NOMO-1 (cell line): Measurements from ENCODE around the gene CLIC3.

Experiments
- DNase-seq, 2 experiments: peaks; one replicate each; lab custom pipeline; 2025; ENCODE audit not compliant: unreplicated experiment in 2 of 2; lab: John Stamatoyannopoulos, UW

The CLIC3 gene

GRCh38 chr9:136983167-136983566 is 13.2 kb downstream of the CLIC3 start:
- DNase-seq: no peak

- DNase-seq: no peak
Measured at GRCh38 chr9:136982232-136983051, 13.9 kb downstream of the CLIC3 start, which contains the start of gene LCNL1. Gene LCNL1 (plus strand): TSS chr9:136982993. CDS start chr9:136983587, 594 bp downstream.

- DNase-seq: no peak
Measured at GRCh38 chr9:136981588-136982231, 14.7 kb downstream of the CLIC3 start.

DNA sequence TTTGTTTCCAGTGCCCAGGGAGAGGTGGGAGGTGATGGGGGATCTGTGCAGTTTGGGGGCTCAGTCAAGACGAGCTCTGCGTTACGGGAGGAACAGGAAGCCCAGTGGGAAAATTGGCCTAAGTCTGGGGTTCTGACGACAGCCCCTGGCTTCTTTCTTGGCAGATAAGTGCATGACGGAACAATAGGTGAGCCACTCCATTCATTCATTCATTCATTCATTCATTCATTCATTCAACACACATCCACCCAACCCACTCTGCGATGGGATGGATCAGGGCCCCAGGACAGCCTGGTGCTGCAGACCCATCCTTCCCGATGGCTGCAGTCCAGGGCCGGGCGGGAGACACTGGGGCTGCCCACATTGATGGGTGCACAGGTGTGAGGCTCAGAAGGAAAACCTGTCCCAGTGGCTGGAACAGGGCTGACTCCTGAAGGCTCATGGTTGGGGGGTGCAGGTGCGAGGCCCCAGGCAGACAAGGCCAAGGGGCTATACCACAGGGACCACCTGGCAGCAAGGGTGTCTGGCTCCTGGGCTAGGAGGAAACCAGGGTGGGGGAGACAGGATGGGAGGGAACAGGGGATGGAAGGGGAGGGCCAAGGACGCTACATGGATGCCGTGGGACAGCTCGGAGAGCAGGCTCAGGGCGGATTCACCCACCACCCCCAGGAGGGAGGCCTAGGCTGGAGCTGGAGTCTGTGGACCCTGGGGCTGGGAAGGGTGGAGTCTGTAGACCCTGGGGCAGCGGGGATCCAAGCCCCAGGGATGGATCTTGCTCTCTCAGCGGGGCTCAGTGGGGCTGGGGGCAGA is 15.5 kb downstream of the CLIC3 start:
- DNase-seq: no peak

DNA sequence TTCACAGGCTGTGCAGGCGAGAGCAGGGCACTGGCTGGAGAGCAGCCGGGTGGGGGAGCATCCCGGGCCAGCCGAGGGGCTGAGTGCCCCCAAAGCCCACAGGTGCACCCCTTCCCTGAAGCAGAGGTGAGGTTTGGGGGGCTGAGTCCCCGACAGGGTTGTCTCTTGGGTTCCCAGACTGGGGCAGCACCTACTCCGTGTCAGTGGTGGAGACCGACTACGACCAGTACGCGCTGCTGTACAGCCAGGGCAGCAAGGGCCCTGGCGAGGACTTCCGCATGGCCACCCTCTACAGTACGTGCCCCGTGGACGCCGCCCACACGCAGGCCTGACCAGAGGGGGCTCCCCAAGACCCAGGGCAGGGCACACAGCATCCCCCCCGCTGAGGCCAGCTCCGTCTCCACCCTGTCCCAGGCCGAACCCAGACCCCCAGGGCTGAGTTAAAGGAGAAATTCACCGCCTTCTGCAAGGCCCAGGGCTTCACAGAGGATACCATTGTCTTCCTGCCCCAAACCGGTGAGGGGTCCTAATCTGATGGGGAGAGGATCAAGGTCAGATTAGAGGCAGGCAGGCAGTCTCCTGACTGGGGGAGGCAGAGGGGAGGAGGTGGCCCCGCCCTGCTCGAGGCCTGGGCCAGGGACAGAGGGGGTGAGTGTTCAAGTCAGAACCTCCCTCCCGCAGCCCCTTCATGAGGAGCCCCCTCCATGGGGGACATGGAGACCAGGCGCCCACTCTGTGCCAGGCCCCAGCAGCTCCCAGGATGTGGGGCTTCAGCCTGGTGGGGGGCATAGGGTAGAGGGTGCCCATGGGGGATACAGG is 16.4 kb downstream of the CLIC3 start:
- no peak for DNase-seq

GRCh38 chr9:136978865-136979544 is 17.4 kb downstream of the CLIC3 start:
- DNase-seq: no peak

GRCh38 chr9:136978073-136978864 is 18.1 kb downstream of the CLIC3 start:
- peak; percentile 33 to 35 for DNase-seq

GRCh38 chr9:136977649-136978072 is 18.7 kb downstream of the CLIC3 start:
- DNase-seq: no peak

- no peak for DNase-seq
Measured at GRCh38 chr9:136977223-136977622, 19.1 kb downstream of the CLIC3 start, which contains the start of gene PTGDS. Gene PTGDS (plus strand): TSS chr9:136977504. CDS start chr9:136977579, 75 bp downstream.

- no peak for DNase-seq
Measured at GRCh38 chr9:136975644-136976043, 20.7 kb downstream of the CLIC3 start.

GRCh38 chr9:136974817-136975535 is 21.4 kb downstream of the CLIC3 start:
- no peak for DNase-seq

- no peak for DNase-seq
Measured at GRCh38 chr9:136973618-136974617, 22.4 kb downstream of the CLIC3 start.

DNA sequence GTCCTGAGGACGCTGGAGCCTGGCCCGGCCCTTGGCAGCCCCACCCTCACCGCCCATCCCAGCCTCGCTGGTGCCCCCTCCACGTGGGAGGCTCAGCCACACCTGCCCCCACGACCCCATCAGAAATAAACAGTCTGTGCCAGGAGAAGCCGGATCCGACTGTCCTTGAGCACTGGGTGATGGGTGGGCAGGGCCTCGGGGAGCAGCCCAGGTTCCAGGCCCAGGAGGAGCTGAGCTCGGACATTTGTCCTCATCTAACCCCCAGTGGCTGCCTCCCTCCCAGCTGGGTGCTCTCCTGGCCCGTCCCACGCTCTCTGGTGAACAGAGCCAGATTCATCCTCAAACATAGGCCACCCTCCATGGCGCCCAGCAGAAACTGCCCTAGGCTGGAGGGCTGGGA is 23.6 kb downstream of the CLIC3 start:
- DNase-seq: no peak

- no peak for DNase-seq
Measured at GRCh38 chr9:136972335-136972734, 24.0 kb downstream of the CLIC3 start.

GRCh38 chr9:136971746-136972145 is 24.6 kb downstream of the CLIC3 start:
- DNase-seq: no peak

- DNase-seq: no peak
Measured at GRCh38 chr9:136970361-136970760, 26.0 kb downstream of the CLIC3 start.

GRCh38 chr9:136969774-136970173 is 26.6 kb downstream of the CLIC3 start:
- no peak for DNase-seq
